Activated CD8-positive, alpha-beta memory T cell treated with anti-CD3 and anti-CD28 coated beads for 1 hour (primary cell): ENCODE measurements around the gene SNURF.
"Not testable (repeated sequence)": the region's sequence is repeated elsewhere in the genome, so short reads cannot be mapped to it uniquely, and the experiment has no call there.

Experiments used
- DNase-seq, 2 donors: peaks; one replicate each; pipeline ENCODE4 v3.0.0-alpha.2; 2020; ENCODE audit warnings: low read depth in 1 of 2; ENCODE audit errors: extremely low read depth in 1 of 2

SNURF gene

DNA sequence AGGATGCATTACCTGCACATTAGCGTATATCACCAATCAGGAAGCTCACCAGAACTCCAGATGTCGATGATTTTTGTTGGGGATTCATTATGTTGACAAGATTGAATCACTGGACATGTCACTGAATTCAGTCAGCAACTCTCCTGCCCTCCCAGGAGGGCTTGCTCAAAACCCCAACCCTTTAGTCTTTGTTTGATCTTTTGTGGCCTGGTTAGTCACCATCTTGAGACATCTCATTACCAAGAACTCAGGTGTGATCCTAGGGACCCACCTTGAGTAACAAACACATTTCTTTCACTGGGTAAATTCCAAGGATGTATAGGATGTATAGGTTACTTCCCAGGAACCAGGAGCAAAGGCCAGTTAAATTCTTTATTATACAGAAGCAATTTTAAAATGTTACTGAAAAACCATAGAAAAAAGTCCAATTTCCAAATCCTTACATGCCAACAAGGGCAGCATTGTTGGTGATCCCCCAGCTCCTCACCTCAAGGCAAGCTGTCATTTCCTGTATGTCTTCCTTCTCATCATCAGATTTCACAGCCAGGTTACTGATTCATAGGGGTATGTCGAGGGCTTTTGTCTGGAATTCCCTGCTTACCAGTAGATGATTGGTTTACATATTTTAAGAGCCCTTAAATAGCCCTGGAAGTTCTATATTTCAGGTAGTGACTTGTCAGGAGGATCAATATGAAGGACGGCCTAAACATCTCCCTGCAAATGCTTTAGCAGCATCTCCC lies 11.7 kb downstream of the SNURF start:
- no peak for DNase-seq

DNA sequence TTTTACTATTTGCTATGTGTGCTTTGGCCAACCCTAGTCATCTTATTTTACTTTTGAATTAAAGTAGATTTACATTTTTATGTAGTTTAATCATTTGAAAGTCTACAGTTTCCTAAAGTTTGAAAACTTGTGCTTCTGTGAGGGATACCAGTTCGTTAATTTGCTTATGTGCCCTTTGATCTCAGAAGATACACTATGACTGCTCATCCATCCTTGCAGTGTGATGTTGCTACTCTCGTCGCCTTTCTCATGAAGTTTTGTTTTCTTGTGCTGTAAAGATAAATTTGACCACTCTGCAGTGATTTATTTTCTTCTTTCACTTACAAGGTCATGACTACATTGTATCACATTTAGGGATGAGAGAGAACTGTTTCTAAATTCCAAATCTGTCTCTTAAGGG lies 16.3 kb downstream of the SNURF start:
- no peak for DNase-seq

DNA sequence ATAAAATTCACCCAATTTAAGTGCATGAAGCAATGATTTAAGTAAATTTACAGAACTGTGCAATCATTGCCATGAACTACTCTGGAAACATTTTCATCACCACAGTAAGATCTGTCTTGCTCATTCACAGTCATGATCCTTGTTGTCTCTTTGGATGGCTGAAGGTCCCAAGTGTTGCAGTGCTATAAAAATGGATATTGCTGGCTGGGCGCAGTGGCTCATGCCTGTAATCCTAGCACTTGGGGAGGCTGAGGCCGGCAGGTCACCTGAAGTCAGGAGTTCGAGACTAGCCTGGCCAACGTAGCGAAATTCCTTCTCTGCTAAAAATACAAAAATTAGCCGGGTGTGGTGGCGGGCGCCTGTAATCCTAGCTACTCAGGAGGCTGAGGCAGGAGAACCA lies 17.0 kb downstream of the SNURF start:
- DNase-seq = no peak

DNA sequence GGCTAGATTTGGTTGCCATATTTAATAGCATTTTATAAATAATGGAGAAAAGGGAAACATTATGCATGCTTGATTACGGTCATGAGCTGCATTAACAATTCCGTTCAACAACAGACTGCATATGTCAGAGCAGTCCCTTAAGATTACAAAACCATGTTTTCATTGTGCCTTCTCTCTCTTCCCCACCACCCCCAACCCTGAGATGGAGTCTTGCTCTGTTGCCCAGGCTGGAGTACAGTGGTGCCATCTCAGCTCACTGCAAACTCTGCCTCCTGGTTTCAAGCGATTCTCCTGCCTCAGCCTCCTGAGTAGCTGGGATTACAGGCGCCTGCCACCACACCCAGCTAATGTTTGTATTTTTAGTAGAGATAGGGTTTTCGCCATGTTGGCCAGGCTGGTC lies 17.9 kb downstream of the SNURF start:
- DNase-seq = not testable (repeated sequence)

DNA sequence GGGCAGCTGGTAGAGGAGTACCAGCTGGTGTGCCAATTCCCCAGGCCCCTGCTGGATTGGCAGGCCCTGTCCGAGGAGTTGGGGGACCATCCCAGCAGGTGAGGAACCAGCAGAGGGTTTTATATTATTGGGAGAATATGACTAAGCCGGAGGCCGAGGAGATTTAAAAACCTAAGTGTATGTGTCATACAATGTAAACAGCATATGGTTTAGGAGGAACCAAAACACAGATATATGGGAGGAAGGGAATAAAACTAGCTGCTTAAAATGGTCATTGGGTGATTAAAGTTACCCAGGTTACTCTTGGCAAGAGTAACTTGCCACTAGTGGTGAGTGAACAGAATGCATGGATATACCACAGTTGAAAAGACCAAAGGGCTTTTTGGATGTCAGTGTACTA lies 22.1 kb downstream of the SNURF start:
- DNase-seq = no peak

DNA sequence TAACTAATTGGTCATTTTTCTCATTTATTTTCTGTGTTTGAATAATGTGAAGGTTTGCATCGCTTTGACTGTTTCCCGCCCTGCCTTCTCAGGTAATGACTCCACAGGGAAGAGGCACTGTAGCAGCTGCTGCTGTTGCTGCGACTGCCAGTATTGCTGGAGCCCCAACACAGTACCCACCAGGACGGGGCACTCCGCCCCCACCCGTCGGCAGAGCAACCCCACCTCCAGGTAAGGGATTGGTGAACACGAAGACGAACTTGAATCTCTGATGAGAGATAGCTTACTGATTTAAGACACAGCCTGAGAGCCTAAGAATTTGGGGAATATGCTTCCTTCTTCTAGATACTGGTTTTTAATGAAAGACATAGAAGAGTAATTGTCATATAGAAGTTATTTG lies 22.9 kb downstream of the SNURF start:
- no peak for DNase-seq

DNA sequence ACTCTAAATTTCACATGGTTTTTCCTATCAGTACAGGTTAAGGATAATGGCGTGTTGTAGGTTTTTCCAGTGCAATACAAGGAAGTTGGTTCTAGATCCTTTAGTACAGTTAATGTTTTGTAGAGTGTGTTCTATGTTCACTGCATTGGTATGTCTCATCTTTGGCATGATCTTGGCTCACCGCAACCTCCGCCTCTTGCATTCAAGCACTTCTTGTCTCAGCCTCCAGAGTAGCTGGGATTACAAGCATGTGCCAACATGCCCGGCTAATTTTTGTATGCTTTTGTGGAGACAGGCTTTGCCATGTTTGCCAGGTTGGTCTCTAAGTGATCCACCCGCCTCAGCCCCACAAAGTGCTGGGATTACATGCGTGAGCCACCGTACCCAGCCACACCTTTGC lies 30.4 kb downstream of the SNURF start:
- no peak for DNase-seq

DNA sequence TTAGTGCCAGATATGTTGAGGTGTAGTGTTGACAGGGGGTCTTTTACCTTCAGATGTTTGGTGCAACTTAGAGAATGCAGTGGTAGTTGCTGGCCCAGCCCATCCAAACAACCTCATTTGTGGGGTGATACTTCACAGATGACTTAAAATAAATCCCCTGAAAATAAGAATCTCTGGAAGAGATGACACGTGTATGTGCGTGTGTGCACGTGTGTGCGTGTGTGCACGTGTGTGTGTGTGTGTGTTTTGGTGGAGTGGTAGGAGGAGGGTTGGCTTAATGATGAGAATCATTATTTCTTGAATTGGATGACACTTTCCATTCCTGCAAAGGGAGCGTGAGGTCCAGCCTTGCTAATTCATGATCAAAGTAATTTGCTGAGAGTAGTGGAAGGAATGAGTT lies 31.9 kb downstream of the SNURF start:
- no peak for DNase-seq
